HG02943 (cell line): Measurements from ENCODE around the gene BCL2L11.

Experiments used
- ATAC-seq: cut with Tn5 transposase; IDR thresholded peaks from one replicate; pipeline ENCODE4 v1.9.1; 2021; ENCODE audit warnings: mild to moderate bottlenecking, low read depth, moderate library complexity; ENCODE audit not compliant: unreplicated experiment

Gene BCL2L11

GRCh38 chr2:111188681-111189080 is 68.0 kb downstream of the BCL2L11 start:
- no peak for ATAC-seq

GRCh38 chr2:111189106-111189505 is 68.4 kb downstream of the BCL2L11 start:
- no peak for ATAC-seq

GRCh38 chr2:111190816-111191540 is 70.3 kb downstream of the BCL2L11 start:
- ATAC-seq = no peak

- no peak for ATAC-seq
Observed at GRCh38 chr2:111191877-111192276, 71.2 kb downstream of the BCL2L11 start.

GRCh38 chr2:111192776-111193368 is 72.2 kb downstream of the BCL2L11 start:
- ATAC-seq = no peak

- ATAC-seq = peak; percentile 75
Observed at GRCh38 chr2:111194835-111195621, 74.3 kb downstream of the BCL2L11 start.

GRCh38 chr2:111196435-111196834 is 75.7 kb downstream of the BCL2L11 start:
- no peak for ATAC-seq

- ATAC-seq = no peak
Observed at GRCh38 chr2:111198701-111199100, 78.0 kb downstream of the BCL2L11 start.

- ATAC-seq = no peak
Observed at GRCh38 chr2:111199840-111200239, 79.1 kb downstream of the BCL2L11 start.

GRCh38 chr2:111200333-111200881 is 79.7 kb downstream of the BCL2L11 start:
- ATAC-seq = no peak

- ATAC-seq = no peak
Observed at GRCh38 chr2:111201214-111201613, 80.5 kb downstream of the BCL2L11 start.

- no peak for ATAC-seq
Observed at GRCh38 chr2:111202266-111203040, 81.7 kb downstream of the BCL2L11 start.

GRCh38 chr2:111204706-111205105 is 84.0 kb downstream of the BCL2L11 start:
- no peak for ATAC-seq

- no peak for ATAC-seq
Observed at GRCh38 chr2:111205774-111206173, 85.1 kb downstream of the BCL2L11 start.

GRCh38 chr2:111207851-111208250 is 87.1 kb downstream of the BCL2L11 start:
- ATAC-seq = no peak

GRCh38 chr2:111208639-111209038 is 87.9 kb downstream of the BCL2L11 start:
- peak; percentile 11 for ATAC-seq

GRCh38 chr2:111209045-111209514 is 88.4 kb downstream of the BCL2L11 start:
- ATAC-seq = peak; percentile 91

GRCh38 chr2:111210036-111210435 is 89.3 kb downstream of the BCL2L11 start:
- ATAC-seq = no peak

GRCh38 chr2:111213877-111214276 is 93.2 kb downstream of the BCL2L11 start:
- no peak for ATAC-seq
